ENCODE data around the gene COL6A3. TPM values are rescaled to one million over a fixed set of nuclear protein-coding genes. Genes with fewer than 3 reads are reported as not detected.
A peak's percentile ranks its signal among the peaks of the same experiment; 100 is the strongest.

COL6A3 gene
- total and polyA plus RNA-seq, 2 donors (not counting 1 experiment from before 2014, with no cell fraction given), result 316 to 1,525 TPM

GRCh38 chr2:237353215-237353614 lies 60.7 kb downstream of the COL6A3 start:
- Histone ChIP-seq H3K36me3 (ENCODE audit: control insufficient read depth, insufficient read depth, low read length) (peaks cover 58% of the 10 kb centered on the region), H3K27me3 (ENCODE audit: control insufficient read depth, insufficient read depth, low read length) (no peaks in the 10 kb centered on the region), H3K9ac (ENCODE audit: insufficient read depth, low read length) (no peak overlapping the region), H3K9me3 (ENCODE audit: control insufficient read depth, insufficient read depth, low read depth, low read length) (no peaks in the 10 kb centered on the region), H3K4me1 (ENCODE audit: control insufficient read depth, extremely low read depth, insufficient read depth, low read length) (no peaks in the 10 kb centered on the region), H2AFZ (ENCODE audit: low read length) (no peak overlapping the region), H3K4me2 (ENCODE audit: extremely low read depth, insufficient read depth, low read length) (no peak overlapping the region), H3K27ac (ENCODE audit: insufficient read depth, low read length) (no peak overlapping the region), H3K79me2 (ENCODE audit: control insufficient read depth, insufficient read depth, low read length) (peaks cover 3% of the 10 kb centered on the region), H3K4me3 (replicated peaks in 1 of 4; ENCODE audit: control extremely low read depth in 1 of 4, insufficient read depth in 1 of 4, low read depth in 3 of 4, low read length in 4 of 4) (no peak overlapping the region), H4K20me1 (ENCODE audit: control insufficient read depth, extremely low read depth, insufficient read depth, low read length) (no peaks in the 10 kb centered on the region)
- TF ChIP-seq CTCF (conservative IDR thresholded peaks at IDR 0.05 in 1 of 2, IDR thresholded peaks at IDR 0.05 in 1 of 2; ENCODE audit: low read depth in 1 of 2, low read length in 2 of 2), result no peak
- no peak for TF ChIP-seq EZH2 (IDR thresholded peaks at IDR 0.05; ENCODE audit: low read length, missing control alignments)
- DNase-seq (ENCODE audit: low read depth in 2 of 2), result no peak

GRCh38 chr2:237352279-237352845 lies 61.6 kb downstream of the COL6A3 start:
- H3K9ac ChIP-seq (ENCODE audit: insufficient read depth, low read length), result no peak overlapping the region
- H3K79me2 ChIP-seq (ENCODE audit: control insufficient read depth, insufficient read depth, low read length), result peaks cover 3% of the 10 kb centered on the region
- TF ChIP-seq EZH2 (IDR thresholded peaks at IDR 0.05; ENCODE audit: low read length, missing control alignments), result no peak
- no peak for TF ChIP-seq CTCF (conservative IDR thresholded peaks at IDR 0.05 in 1 of 2, IDR thresholded peaks at IDR 0.05 in 1 of 2; ENCODE audit: low read depth in 1 of 2, low read length in 2 of 2)
- H3K4me2 ChIP-seq (ENCODE audit: extremely low read depth, insufficient read depth, low read length), result no peak overlapping the region
- DNase-seq (ENCODE audit: low read depth in 2 of 2), result peak in 1 of 2 donors; percentile 35
- no peaks in the 10 kb centered on the region for H3K4me1 ChIP-seq (ENCODE audit: control insufficient read depth, extremely low read depth, insufficient read depth, low read length)
- H3K27me3 ChIP-seq (ENCODE audit: control insufficient read depth, insufficient read depth, low read length), result no peaks in the 10 kb centered on the region
- no peak overlapping the region for H2AFZ ChIP-seq (ENCODE audit: low read length)
- H3K4me3 ChIP-seq (replicated peaks in 1 of 4; ENCODE audit: control extremely low read depth in 1 of 4, insufficient read depth in 1 of 4, low read depth in 3 of 4, low read length in 4 of 4), result no peak overlapping the region
- peak overlapping the region; percentile 4 for H3K27ac ChIP-seq (ENCODE audit: insufficient read depth, low read length)
- peaks cover 58% of the 10 kb centered on the region for H3K36me3 ChIP-seq (ENCODE audit: control insufficient read depth, insufficient read depth, low read length)
- H3K9me3 ChIP-seq (ENCODE audit: control insufficient read depth, insufficient read depth, low read depth, low read length), result no peaks in the 10 kb centered on the region
- H4K20me1 ChIP-seq (ENCODE audit: control insufficient read depth, extremely low read depth, insufficient read depth, low read length), result no peaks in the 10 kb centered on the region

GRCh38 chr2:237351796-237352195 lies 62.2 kb downstream of the COL6A3 start:
- no peak overlapping the region for H3K27ac ChIP-seq (ENCODE audit: insufficient read depth, low read length)
- H3K4me1 ChIP-seq (ENCODE audit: control insufficient read depth, extremely low read depth, insufficient read depth, low read length), result no peaks in the 10 kb centered on the region
- no peak for TF ChIP-seq EZH2 (IDR thresholded peaks at IDR 0.05; ENCODE audit: low read length, missing control alignments)
- H3K27me3 ChIP-seq (ENCODE audit: control insufficient read depth, insufficient read depth, low read length), result no peaks in the 10 kb centered on the region
- H4K20me1 ChIP-seq (ENCODE audit: control insufficient read depth, extremely low read depth, insufficient read depth, low read length), result no peaks in the 10 kb centered on the region
- H3K4me2 ChIP-seq (ENCODE audit: extremely low read depth, insufficient read depth, low read length), result no peak overlapping the region
- H2AFZ ChIP-seq (ENCODE audit: low read length), result no peak overlapping the region
- no peak overlapping the region for H3K9ac ChIP-seq (ENCODE audit: insufficient read depth, low read length)
- no peak for DNase-seq (ENCODE audit: low read depth in 2 of 2)
- H3K9me3 ChIP-seq (ENCODE audit: control insufficient read depth, insufficient read depth, low read depth, low read length), result no peaks in the 10 kb centered on the region
- peaks cover 1% of the 10 kb centered on the region for H3K79me2 ChIP-seq (ENCODE audit: control insufficient read depth, insufficient read depth, low read length)
- peaks cover 60% of the 10 kb centered on the region for H3K36me3 ChIP-seq (ENCODE audit: control insufficient read depth, insufficient read depth, low read length)
- no peak overlapping the region for H3K4me3 ChIP-seq (replicated peaks in 1 of 4; ENCODE audit: control extremely low read depth in 1 of 4, insufficient read depth in 1 of 4, low read depth in 3 of 4, low read length in 4 of 4)
